H1 (cell line): Measurements from ENCODE around the gene MICU1.

Source experiments
- CHD2 ChIP-seq: IDR thresholded peaks from 2 replicates; pipeline ENCODE4 v1.6.1; 2012; ENCODE audit warnings: low read length, improper control_type of control experiment
- MAFK ChIP-seq: IDR thresholded peaks from 2 replicates; pipeline ENCODE4 v1.6.1; 2012; ENCODE audit warnings: low read depth, mild to moderate bottlenecking, improper control_type of control experiment, low read length
- SRF ChIP-seq: IDR thresholded peaks from 2 replicates; pipeline ENCODE4 v1.6.1; 2011; ENCODE audit warnings: mild to moderate bottlenecking, low read depth, low read length, moderate library complexity
- SUZ12 ChIP-seq: fragments of 200-600 bp; sonication (generic); IDR thresholded peaks from 2 replicates; pipeline ENCODE4 v1.6.1; 2012; ENCODE audit warnings: mild to moderate bottlenecking, inconsistent platforms, low read length, moderate library complexity, mixed read lengths
- TAF1 ChIP-seq: IDR thresholded peaks from 2 replicates; pipeline ENCODE4 v1.6.1; 2011; ENCODE audit warnings: mild to moderate bottlenecking, low read depth, low read length
- TCF12 ChIP-seq: IDR thresholded peaks from 2 replicates; pipeline ENCODE4 v1.6.1; 2011; ENCODE audit warnings: low read depth, mild to moderate bottlenecking, low read length
- TEAD4 ChIP-seq: IDR thresholded peaks from 2 replicates; pipeline ENCODE4 v1.6.1; 2012; ENCODE audit warnings: low read depth, low read length, inconsistent platforms, mixed read lengths
- YY1 ChIP-seq: IDR thresholded peaks from 2 replicates; pipeline ENCODE4 v1.6.1; 2011; ENCODE audit warnings: low read depth, mild to moderate bottlenecking, low read length
- ZNF274 ChIP-seq: IDR thresholded peaks from 2 replicates; pipeline ENCODE4 v1.7.0; 2012; ENCODE audit warnings: low read length, borderline replicate concordance; ENCODE audit errors: extremely low read depth
- TF ChIP-seq, protein P1 (sequence below), 3 experiments: IDR thresholded peaks; 1 replicate in 2 of 3; 2 replicates in 1 of 3; pipeline versions ENCODE4 v1.5.1 to v1.6.1; 2011; ENCODE audit warnings: low read length in 3 of 3, mild to moderate bottlenecking in 3 of 3, inconsistent platforms in 2 of 3, low read depth in 1 of 3, moderate library complexity in 1 of 3; ENCODE audit not compliant: insufficient read depth in 1 of 3; ENCODE audit errors: control extremely low read depth in 1 of 3

DNA sequence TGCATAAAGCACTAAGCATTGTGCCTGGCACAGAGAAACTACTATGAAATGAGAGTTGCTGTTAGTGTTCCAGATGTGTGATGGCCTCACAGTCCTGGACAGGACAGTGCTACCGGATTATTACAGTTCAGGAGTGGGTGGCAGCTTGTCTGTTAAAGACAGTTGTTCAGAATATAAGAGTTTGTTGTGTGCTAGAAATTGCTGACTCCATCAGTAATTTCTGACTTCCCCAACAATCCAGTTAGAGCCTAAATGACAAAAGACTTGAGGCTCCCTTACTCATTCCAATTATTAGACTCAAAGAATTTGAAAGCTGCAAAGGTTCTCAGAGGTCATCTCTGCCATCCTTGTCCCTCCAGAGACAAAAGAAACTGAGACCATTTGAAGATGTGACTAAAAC, 236.9 kb downstream of the MICU1 start:
- no peak for TF ChIP-seq MAFK
- no peak for TF ChIP-seq TCF12
- TF ChIP-seq ZNF274, result no peak
- TF ChIP-seq TEAD4, result no peak
- TF ChIP-seq SUZ12, result no peak
- TF ChIP-seq, protein P1, sequence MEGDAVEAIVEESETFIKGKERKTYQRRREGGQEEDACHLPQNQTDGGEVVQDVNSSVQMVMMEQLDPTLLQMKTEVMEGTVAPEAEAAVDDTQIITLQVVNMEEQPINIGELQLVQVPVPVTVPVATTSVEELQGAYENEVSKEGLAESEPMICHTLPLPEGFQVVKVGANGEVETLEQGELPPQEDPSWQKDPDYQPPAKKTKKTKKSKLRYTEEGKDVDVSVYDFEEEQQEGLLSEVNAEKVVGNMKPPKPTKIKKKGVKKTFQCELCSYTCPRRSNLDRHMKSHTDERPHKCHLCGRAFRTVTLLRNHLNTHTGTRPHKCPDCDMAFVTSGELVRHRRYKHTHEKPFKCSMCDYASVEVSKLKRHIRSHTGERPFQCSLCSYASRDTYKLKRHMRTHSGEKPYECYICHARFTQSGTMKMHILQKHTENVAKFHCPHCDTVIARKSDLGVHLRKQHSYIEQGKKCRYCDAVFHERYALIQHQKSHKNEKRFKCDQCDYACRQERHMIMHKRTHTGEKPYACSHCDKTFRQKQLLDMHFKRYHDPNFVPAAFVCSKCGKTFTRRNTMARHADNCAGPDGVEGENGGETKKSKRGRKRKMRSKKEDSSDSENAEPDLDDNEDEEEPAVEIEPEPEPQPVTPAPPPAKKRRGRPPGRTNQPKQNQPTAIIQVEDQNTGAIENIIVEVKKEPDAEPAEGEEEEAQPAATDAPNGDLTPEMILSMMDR (IDR thresholded peaks at IDR 0.05; ENCODE audit: control extremely low read depth in 1 of 3, insufficient read depth in 1 of 3, low read depth in 1 of 3, low read length in 3 of 3), result no peak
- TF ChIP-seq SRF, result no peak
- TF ChIP-seq TAF1, result no peak
- TF ChIP-seq CHD2, result no peak
- no peak for TF ChIP-seq YY1
